Measurements from ENCODE around the gene PNPLA3.
"Not testable (repeated sequence)": the region's sequence is repeated elsewhere in the genome, so short reads cannot be mapped to it uniquely, and the experiment has no call there.

Gene PNPLA3

GRCh38 chr22:43889201-43889859, 34.3 kb upstream of the PNPLA3 start:
- FAIRE-seq = no peak
- DNase-seq (ENCODE audit: insufficient read length, low spot score) = no peak

DNA sequence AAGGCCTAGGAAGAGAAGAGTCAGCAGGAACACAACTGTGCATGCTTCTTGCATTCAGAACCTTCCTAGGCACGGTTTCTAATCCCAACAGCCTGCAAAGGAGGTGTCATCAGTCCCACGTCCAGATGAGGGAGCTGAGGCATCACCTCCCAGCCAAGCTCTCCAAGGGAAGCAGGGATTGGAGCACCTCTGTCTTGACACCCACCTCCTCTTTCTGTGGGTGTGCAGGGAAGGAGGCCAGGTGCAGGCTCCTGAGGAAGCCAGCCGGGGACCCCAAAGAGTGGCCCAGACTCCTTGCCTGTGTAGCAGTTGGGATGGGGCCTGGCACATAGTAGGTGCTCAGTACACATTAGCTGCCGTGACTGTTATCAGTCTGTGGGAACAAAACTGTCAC, 33.7 kb upstream of the PNPLA3 start:
- DNase-seq (ENCODE audit: insufficient read length, low spot score) (peak; percentile 48), FAIRE-seq (no peak)

GRCh38 chr22:43890901-43891331, 32.7 kb upstream of the PNPLA3 start:
- no peak for FAIRE-seq
- no peak for DNase-seq (ENCODE audit: insufficient read length, low spot score)

- no peak for FAIRE-seq
- no peak for DNase-seq (ENCODE audit: insufficient read length, low spot score)
Measured at GRCh38 chr22:43891360-43892182, 32.0 kb upstream of the PNPLA3 start, which contains the start of gene PNPLA5. Gene PNPLA5, minus strand, starts transcription at chr22:43892013. Its CDS starts 133 bp downstream, at chr22:43891880.

DNA sequence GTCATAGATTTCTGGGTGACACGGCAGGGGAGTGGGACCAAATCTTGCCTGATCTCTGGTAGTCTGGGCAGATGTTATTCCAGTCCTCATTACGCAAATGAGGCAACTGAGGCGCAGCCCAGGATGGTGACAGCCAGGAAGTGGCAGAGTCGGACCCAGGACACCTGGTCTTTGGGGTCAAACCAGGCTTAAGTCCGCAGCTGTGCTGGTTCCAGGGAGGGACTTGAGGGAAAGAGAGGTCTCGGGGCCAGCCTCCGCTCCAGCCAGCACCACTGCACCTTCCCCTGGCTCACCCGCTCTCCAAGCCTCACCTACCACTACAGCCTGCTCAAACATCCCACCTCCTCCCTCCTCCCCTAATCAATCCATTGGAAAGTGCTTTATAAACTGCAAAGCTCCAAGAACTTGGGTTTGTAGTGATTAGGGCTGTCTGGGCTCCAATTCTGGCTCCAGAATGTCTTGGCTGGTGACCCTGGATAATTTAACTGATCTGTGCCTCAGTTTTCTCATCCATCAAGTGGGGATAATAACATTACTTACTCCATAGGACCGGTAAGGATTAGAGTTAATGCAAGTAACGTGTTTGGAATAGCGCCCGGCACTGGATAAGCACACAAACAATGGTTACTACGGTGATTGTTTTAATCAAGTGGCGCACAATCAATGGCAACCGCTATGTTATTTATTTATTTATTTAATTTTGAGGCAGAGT, 31.3 kb upstream of the PNPLA3 start:
- DNase-seq (ENCODE audit: insufficient read length, low spot score) = no peak
- FAIRE-seq = no peak

DNA sequence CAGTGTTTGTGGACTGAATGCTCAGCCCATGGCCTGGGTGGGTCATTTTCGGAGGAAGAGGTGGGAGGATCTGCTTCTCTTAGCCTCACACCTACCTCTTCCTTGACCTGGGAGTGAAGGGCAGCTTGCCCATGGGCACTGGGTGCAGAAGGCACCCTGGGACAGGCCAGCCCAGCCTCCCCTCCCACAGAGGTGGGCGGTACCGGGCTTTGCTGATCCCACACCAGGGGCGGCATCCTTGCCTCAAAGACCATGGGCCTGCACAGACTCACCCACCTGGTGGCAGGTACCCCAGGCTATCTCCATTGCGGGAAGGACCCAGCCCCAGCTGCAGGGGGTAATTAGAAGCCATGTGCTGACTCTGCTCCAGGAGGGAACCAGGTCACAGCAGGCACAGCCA, 30.3 kb upstream of the PNPLA3 start:
- FAIRE-seq (no peak), DNase-seq (ENCODE audit: insufficient read length, low spot score) (no peak)

GRCh38 chr22:43894122-43894521, 29.5 kb upstream of the PNPLA3 start:
- DNase-seq (ENCODE audit: insufficient read length, low spot score) = no peak
- no peak for FAIRE-seq

- FAIRE-seq = no peak
- DNase-seq (ENCODE audit: insufficient read length, low spot score) = no peak
Measured at GRCh38 chr22:43895986-43896645, 27.5 kb upstream of the PNPLA3 start.

- DNase-seq (ENCODE audit: insufficient read length, low spot score) (no peak), FAIRE-seq (peak; percentile 59)
Measured at GRCh38 chr22:43897751-43898261, 25.8 kb upstream of the PNPLA3 start.

DNA sequence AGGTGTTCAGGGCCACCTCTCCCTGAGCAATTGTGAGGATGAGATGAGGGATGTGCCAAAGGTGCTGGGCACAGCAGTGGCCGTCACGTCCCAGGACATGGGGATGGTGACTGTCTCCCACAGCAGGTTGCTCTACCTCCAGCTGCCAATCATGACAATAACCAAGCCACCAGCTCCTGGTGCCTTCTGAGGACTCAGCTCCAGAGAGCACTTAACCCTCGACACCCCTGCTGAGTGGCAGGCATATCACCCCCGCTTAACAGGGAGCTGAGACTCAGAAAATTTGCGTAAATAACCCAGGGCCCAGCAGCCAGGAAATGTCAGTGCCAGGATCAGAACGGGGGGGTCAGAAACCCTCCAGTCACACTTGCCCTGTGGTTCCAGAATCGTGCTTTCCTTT, 23.4 kb upstream of the PNPLA3 start:
- DNase-seq (ENCODE audit: insufficient read length, low spot score) (no peak), FAIRE-seq (no peak)

- FAIRE-seq = no peak
- no peak for DNase-seq (ENCODE audit: insufficient read length, low spot score)
Measured at GRCh38 chr22:43901976-43902643, 21.5 kb upstream of the PNPLA3 start.

GRCh38 chr22:43903033-43903432, 20.6 kb upstream of the PNPLA3 start:
- not testable (repeated sequence) for FAIRE-seq; DNase-seq (ENCODE audit: insufficient read length, low spot score)

DNA sequence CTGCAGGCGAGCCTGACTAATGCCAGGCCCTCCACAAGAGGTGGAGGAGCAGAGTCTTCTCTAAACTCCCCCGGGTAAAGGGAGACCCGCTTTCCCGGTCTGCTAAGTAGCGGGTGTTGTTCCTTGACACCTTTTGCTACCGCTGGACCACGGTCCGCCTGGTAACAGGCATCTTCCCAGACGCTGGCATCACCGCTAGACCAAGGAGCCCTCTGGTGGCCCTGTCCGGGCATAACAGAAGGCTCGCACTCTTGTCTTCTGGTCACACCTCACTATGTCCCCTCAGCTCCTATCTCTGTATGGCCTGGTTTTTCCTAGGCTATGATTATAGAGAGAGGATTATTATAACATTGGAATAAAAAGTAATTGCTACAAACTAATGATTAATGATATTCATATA, 19.2 kb upstream of the PNPLA3 start:
- DNase-seq (ENCODE audit: insufficient read length, low spot score); FAIRE-seq: not testable (repeated sequence)

GRCh38 chr22:43905681-43906080, 17.9 kb upstream of the PNPLA3 start:
- FAIRE-seq (no peak), DNase-seq (ENCODE audit: insufficient read length, low spot score) (no peak)

- DNase-seq (ENCODE audit: insufficient read length, low spot score) (no peak), FAIRE-seq (no peak)
Measured at GRCh38 chr22:43909708-43910107, 13.9 kb upstream of the PNPLA3 start.

DNA sequence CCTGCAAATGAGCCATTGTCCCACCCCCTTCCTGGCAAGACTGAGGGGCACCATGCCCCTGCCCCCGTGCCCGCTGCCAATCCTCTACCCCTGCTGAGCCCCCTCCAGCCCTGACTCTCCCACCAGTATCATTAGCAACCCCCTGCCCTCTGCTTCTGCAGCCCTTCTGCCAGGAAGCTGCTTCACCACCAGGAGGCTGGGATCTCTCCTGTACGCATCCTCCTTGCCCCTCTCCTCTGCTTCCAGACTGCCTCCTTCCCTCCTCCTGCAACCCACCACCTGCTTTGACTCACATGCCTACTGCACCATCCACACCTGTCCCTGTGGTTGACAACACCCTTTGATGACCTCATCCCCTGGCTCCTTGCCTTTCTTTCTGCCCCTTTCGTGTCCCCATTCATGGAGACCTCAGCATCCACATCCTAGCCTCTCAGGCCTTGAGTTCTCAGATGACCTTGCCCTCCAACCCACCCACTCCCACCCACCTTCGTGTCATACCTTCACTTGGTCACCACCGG, 13.4 kb upstream of the PNPLA3 start:
- FAIRE-seq (no peak), DNase-seq (ENCODE audit: insufficient read length, low spot score) (no peak)

DNA sequence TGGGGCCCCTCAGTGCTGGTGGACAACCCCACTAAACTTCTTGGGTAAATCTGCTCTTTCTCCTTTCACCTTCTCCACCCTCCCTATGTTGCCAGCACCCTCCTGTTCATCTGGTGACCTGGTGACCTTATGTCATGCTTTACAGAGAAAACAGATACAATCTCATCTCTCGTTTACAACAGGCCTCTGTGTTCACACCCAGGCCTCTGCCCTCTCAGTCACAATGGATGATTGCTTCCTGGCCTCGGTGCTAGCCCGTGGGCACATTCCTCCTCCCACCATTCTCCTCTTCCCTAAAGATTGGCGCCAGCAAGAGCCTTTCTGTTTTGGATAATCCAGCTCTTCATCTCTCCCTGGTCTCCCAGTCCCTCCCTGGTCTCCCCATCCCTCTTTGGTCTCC, 12.3 kb upstream of the PNPLA3 start:
- FAIRE-seq = no peak

GRCh38 chr22:43917521-43917920, 6.1 kb upstream of the PNPLA3 start:
- DNase-seq (ENCODE audit: insufficient read length, low spot score) (no peak), FAIRE-seq (no peak)

More for the DNA sequence above, 12.3 kb upstream of the PNPLA3 start:
- no peak for DNase-seq (ENCODE audit: insufficient read length, low spot score)

GRCh38 chr22:43919106-43919973, 4.3 kb upstream of the PNPLA3 start:
- DNase-seq (ENCODE audit: insufficient read length, low spot score) (no peak), FAIRE-seq (peak; percentile 38)

All from HTR-8/SVneo (cell line).